Neutrophil (primary cell): ENCODE measurements around the gene BCAN.

Experiments
- H3K27ac ChIP-seq: fragments of 200-600 bp; sonication (generic); 2 replicates; pipeline ENCODE4 v1.5.1; 2016; ENCODE audit warnings: mild to moderate bottlenecking, moderate library complexity
- H3K27me3 ChIP-seq: fragments of 200-600 bp; sonication (generic); 2 replicates; pipeline ENCODE4 v1.6.0; 2016; ENCODE audit warnings: mild to moderate bottlenecking
- H3K36me3 ChIP-seq: fragments of 200-600 bp; sonication (generic); 2 replicates; pipeline ENCODE4 v1.5.1; 2017
- H3K4me1 ChIP-seq, 2 experiments: fragments of 200-600 bp in 1 of 2; sonication (generic) in 1 of 2; 1 replicate in 1 of 2; 2 replicates in 1 of 2; pipeline versions ENCODE4 v1.5.1 to v1.6.1; 2013 to 2016; ENCODE audit warnings: low read depth in 1 of 2, low read length in 1 of 2, mild to moderate bottlenecking in 1 of 2, moderate library complexity in 1 of 2; ENCODE audit not compliant: control insufficient read depth in 1 of 2, insufficient read depth in 1 of 2
- H3K4me3 ChIP-seq, 2 experiments: fragments of 200-600 bp in 1 of 2; sonication (generic) in 1 of 2; 1 replicate in 1 of 2; 2 replicates in 1 of 2; pipeline ENCODE4 v1.5.1; 2013 to 2016; ENCODE audit warnings: low read depth in 1 of 2, low read length in 1 of 2, mild to moderate bottlenecking in 1 of 2, moderate library complexity in 1 of 2
- H3K9me3 ChIP-seq: fragments of 200-600 bp; sonication (generic); 2 replicates; pipeline ENCODE4 v1.5.1; 2016
- CTCF ChIP-seq: fragments of 200-600 bp; sonication (generic); IDR thresholded peaks from 2 replicates; pipeline ENCODE4 v1.5.1; 2016; ENCODE audit warnings: antibody characterized with exemption

The BCAN gene

GRCh38 chr1:156689953-156690674 lies 48.2 kb downstream of the BCAN start:
- Histone ChIP-seq H3K9me3 (no peaks in the 10 kb centered on the region), H3K4me3 (no peak overlapping the region), H3K36me3 (no peaks in the 10 kb centered on the region), H3K4me1 (no peaks in the 10 kb centered on the region), H3K27me3 (peaks cover 97% of the 10 kb centered on the region), H3K27ac (no peak overlapping the region)
- TF ChIP-seq CTCF = no peak

- H3K4me1 ChIP-seq = no peaks in the 10 kb centered on the region
- no peaks in the 10 kb centered on the region for H3K9me3 ChIP-seq
Measured at GRCh38 chr1:156690675-156691036, 48.7 kb downstream of the BCAN start.

GRCh38 chr1:156691191-156691590 lies 49.3 kb downstream of the BCAN start:
- H3K4me3 ChIP-seq = no peak overlapping the region
- no peak overlapping the region for H3K27ac ChIP-seq
- H3K36me3 ChIP-seq = no peaks in the 10 kb centered on the region
- H3K9me3 ChIP-seq = no peaks in the 10 kb centered on the region
- no peak for TF ChIP-seq CTCF
- peaks cover 88% of the 10 kb centered on the region for H3K27me3 ChIP-seq
- no peaks in the 10 kb centered on the region for H3K4me1 ChIP-seq

More at GRCh38 chr1:156690675-156691036, 48.7 kb downstream of the BCAN start:
- Histone ChIP-seq H3K4me3 (no peak overlapping the region), H3K27ac (no peak overlapping the region), H3K36me3 (no peaks in the 10 kb centered on the region), H3K27me3 (peaks cover 91% of the 10 kb centered on the region)
- no peak for TF ChIP-seq CTCF

GRCh38 chr1:156691665-156692440 lies 49.9 kb downstream of the BCAN start:
- Histone ChIP-seq H3K9me3 (no peaks in the 10 kb centered on the region), H3K27me3 (peaks cover 89% of the 10 kb centered on the region), H3K27ac (no peak overlapping the region), H3K4me1 (no peaks in the 10 kb centered on the region), H3K4me3 (no peak overlapping the region), H3K36me3 (no peaks in the 10 kb centered on the region)
- TF ChIP-seq CTCF = no peak

- no peak for TF ChIP-seq CTCF
- Histone ChIP-seq H3K4me3 (no peak overlapping the region), H3K4me1 (no peaks in the 10 kb centered on the region), H3K9me3 (no peaks in the 10 kb centered on the region), H3K36me3 (no peaks in the 10 kb centered on the region), H3K27me3 (peaks cover 89% of the 10 kb centered on the region), H3K27ac (no peak overlapping the region)
Measured at GRCh38 chr1:156692441-156692924, 50.6 kb downstream of the BCAN start.
